ENCODE data around the gene JMJD6.

JMJD6 gene

DNA sequence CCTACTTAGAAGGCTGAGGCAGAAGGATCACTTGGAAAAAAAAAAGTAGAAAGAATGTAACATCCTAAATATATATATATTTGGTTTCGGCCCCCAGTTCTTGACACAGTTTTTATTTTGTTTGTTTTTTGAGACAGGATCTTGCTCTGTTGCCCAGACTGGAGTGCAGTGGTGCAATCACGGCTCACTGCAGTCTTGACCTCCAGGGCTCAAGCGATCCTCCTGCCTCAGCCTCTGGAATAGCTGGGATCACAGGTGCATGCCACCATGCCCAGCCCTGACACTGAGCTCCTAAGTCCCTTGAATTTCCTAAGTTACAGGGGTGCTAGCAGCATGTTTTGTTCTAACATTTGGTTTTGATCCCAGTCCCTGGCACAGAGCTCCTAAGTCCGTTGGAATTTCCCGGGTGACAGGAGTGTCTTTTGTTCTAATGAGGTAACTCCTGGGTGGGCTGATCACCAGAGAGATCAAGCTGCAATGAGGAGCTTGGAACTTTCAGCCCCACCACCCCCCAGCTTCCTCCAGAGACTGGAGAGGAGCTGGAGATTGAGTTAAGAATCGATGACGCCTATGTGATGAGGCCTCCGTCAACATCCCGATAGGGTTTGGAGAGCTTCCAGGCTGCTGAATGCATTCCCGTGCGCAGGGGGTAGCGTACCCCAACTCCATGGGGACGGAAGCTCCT lies 35.7 kb downstream of the JMJD6 start:
- TF ChIP-seq POLR2AphosphoS5 (IDR thresholded peaks at IDR 0.05; ENCODE audit: low read depth, low read length) (no peak), TAF1 (IDR thresholded peaks at IDR 0.05; ENCODE audit: borderline replicate concordance, low read depth, low read length) (no peak), POLR2A (IDR thresholded peaks at IDR 0.05; ENCODE audit: low read depth, low read length) (no peak)
- FAIRE-seq, result no peak
- no peak for DNase-seq (ENCODE audit: insufficient read length)

DNA sequence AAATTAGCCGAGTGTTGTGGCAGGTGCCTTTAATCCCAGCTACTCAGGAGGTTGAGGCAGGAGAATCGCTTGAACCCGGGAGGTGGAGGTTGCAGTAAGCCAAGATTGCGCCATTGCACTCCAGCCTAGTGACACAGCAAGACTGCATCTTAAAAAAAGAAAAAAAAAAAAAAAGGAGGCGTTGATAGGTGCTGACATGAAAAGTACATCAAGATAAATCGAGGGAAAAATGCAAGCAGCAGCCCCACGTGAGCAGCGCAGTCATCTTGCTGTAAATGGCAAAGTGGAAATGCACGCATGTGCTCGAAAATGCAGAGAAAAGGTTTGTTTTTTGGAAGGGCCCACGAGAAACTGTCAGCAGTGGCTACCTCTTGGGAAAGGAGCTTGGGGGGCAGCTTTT lies 36.5 kb downstream of the JMJD6 start:
- DNase-seq (ENCODE audit: insufficient read length) (no peak), FAIRE-seq (no peak)
- TF ChIP-seq POLR2AphosphoS5 (IDR thresholded peaks at IDR 0.05; ENCODE audit: low read depth, low read length), result no peak
- TF ChIP-seq POLR2A (IDR thresholded peaks at IDR 0.05; ENCODE audit: low read depth, low read length), result no peak
- TF ChIP-seq TAF1 (IDR thresholded peaks at IDR 0.05; ENCODE audit: borderline replicate concordance, low read depth, low read length), result no peak

DNA sequence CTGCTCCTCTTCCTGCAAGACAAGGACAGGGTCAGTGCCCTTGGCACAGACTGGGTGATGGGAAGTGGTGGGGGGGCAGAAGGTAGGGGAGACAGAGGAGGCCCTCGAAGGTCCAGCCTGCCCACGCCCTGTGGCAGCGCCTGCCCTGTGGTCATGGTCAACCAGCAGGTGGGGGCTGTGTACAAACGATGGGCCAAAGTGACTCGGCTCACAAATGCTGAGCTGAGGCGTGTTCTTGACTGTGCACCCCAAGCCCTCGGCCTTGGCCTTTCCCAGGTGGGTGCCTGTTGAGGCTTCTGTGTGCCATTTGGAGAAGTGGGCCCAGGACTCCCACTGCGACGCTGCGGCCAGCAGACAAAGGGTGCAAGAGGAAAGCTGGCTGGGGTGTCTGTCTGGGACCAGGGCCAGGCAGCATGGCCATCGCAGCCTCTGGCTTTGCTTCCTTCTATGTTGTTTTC lies 38.2 kb downstream of the JMJD6 start:
- TF ChIP-seq TAF1 (IDR thresholded peaks at IDR 0.05; ENCODE audit: borderline replicate concordance, low read depth, low read length) (no peak), POLR2A (IDR thresholded peaks at IDR 0.05; ENCODE audit: low read depth, low read length) (no peak), POLR2AphosphoS5 (IDR thresholded peaks at IDR 0.05; ENCODE audit: low read depth, low read length) (no peak)
- DNase-seq (ENCODE audit: insufficient read length) (no peak), FAIRE-seq (no peak)

DNA sequence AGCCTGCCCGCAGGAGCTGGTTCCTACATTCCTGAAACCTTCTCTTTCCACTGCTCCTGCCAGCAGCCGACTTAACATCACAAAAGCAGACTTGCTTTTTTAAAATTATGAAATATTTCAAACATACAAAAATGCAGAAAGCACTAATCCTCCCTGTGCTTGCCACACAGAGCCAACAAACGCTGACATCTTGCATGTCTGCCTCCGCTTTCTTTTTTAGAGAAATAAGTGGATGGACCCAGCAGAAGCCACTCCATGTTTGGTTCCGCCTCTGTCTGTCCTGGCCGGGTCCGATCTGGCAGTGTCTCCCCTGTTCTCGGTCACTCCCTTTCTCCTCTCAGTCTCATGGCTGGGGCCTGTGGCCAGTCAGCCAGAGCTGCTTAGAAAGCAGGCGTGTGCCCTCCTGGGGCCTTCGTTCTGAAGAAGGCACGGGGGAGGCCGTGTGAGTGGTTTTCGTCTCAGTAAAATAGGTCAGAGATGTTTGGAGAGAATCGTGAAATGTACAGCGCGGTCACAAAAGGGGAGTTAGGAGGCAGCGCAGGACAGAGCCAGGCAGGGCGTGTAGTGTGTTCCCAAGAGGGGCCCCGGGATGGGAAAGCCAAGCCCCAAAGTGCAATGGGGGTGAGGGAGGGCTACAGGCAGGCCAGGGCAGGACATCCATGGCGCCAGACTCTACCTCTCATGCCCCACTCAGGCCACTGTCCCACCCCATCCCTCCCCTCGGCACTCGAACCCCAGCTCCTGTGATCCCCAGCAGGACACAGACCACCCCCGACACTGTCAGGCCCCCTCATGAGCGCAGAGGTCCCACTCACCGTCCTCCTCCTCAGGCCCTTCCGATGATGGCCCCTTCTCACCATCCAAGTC lies 38.9 kb downstream of the JMJD6 start:
- DNase-seq (ENCODE audit: insufficient read length) (no peak), FAIRE-seq (no peak)
- TF ChIP-seq POLR2AphosphoS5 (IDR thresholded peaks at IDR 0.05; ENCODE audit: low read depth, low read length) (no peak), POLR2A (IDR thresholded peaks at IDR 0.05; ENCODE audit: low read depth, low read length) (no peak), TAF1 (IDR thresholded peaks at IDR 0.05; ENCODE audit: borderline replicate concordance, low read depth, low read length) (no peak)

DNA sequence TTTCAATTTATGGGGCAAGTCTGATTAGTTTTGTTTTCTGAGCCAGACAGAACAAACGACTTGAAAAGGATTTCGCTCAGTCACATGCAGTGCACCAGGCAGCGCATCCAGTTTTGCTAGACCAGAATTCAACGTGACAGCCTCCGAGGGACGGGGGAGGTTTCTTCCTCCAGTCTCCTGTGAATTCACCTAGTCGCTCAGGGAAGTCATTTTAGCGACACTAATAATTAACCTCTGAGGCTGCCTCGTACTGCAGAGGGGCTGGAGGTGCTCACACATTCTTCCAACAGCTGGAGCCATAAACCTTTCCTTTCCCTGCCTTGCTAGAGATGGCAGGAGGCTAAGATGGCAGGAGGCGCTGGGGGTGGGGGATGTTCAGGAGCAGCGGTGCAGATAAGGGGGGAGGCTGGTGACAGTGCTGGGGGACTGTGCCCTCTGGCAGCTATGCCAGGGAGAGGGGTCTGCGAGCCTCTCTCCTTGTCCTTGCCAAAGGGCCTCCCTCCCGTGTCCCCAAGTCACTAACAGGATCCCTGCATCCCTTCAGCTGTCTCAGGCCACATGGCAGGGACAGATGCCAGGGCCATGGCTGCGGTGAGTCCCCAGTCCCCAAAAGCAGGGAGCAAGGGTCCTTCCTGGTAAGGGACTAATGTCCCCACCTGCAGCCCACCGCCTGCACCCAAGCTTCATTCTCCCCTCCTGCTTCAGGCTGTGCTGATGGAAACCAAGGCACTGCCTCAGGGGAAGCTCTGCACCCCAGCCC lies 39.7 kb downstream of the JMJD6 start:
- no peak for DNase-seq (ENCODE audit: insufficient read length)
- TF ChIP-seq POLR2AphosphoS5 (IDR thresholded peaks at IDR 0.05; ENCODE audit: low read depth, low read length) (no peak), TAF1 (IDR thresholded peaks at IDR 0.05; ENCODE audit: borderline replicate concordance, low read depth, low read length) (no peak), POLR2A (IDR thresholded peaks at IDR 0.05; ENCODE audit: low read depth, low read length) (no peak)
- FAIRE-seq, result no peak

DNA sequence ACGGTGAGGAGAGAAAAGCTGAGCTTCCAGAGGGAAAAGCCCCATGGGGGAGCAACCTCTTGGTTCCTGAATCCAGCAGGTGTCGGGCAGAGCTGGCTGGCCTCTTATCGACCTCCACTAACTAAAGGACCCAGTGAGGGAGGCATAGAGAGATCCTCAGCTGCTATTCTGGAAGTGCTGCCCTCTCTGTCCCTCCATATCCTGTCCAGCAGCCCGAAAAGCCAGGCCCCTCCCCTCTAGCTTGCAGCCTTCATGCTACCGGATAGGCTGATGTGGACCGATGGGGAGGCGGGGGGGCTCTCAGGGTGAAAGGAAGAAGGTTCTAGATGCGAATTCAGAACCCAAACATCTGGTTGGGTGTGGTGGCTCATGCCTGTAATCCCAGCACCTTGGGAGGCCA lies 40.6 kb downstream of the JMJD6 start:
- no peak for FAIRE-seq
- no peak for DNase-seq (ENCODE audit: insufficient read length)
- no peak for TF ChIP-seq TAF1 (IDR thresholded peaks at IDR 0.05; ENCODE audit: borderline replicate concordance, low read depth, low read length)
- no peak for TF ChIP-seq POLR2AphosphoS5 (IDR thresholded peaks at IDR 0.05; ENCODE audit: low read depth, low read length)
- no peak for TF ChIP-seq POLR2A (IDR thresholded peaks at IDR 0.05; ENCODE audit: low read depth, low read length)

DNA sequence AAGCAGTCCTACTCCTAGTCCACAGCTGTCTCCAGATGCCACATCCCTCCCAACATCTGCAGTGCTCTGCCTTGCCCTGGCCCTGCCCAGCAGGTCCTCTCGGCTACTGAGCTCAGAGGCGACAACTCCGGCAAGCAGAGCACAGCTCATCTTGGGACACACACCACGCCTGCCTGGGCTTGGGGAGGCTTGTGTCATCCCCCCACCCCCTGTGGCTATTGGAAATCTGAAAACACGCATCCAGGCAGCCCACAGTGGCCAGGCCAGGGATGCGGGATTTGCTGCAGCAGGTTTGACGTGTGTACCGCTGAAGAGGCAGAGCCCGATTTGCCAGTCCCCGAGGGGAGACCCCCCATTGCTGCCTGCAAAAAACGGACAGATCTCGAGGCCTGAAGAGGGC lies 41.0 kb downstream of the JMJD6 start:
- FAIRE-seq, result no peak
- TF ChIP-seq POLR2AphosphoS5 (IDR thresholded peaks at IDR 0.05; ENCODE audit: low read depth, low read length), result no peak
- TF ChIP-seq POLR2A (IDR thresholded peaks at IDR 0.05; ENCODE audit: low read depth, low read length), result no peak
- TF ChIP-seq TAF1 (IDR thresholded peaks at IDR 0.05; ENCODE audit: borderline replicate concordance, low read depth, low read length), result no peak
- no peak for DNase-seq (ENCODE audit: insufficient read length)

DNA sequence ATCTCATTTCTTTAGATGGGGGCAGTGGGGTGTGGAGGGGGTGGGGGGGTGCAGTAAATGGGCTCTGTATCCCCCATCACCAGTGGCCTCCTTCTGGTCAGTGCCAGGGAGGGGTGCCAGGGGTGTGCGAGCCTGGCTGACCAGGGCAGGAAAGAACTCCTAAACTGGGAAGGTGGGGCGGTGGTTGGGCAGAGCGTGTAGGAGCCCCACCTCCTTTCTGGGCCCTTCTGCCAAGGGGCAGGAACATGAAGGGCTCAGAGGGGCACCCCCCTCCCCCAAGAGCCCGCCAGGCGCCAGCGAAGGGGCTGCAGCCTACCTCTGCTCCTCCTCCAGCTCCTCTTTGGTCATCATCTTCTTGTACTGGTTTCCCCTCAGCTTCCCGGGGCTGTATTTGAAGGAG lies 41.6 kb downstream of the JMJD6 start:
- no peak for FAIRE-seq
- TF ChIP-seq TAF1 (IDR thresholded peaks at IDR 0.05; ENCODE audit: borderline replicate concordance, low read depth, low read length), result no peak
- TF ChIP-seq POLR2A (IDR thresholded peaks at IDR 0.05; ENCODE audit: low read depth, low read length), result no peak
- TF ChIP-seq POLR2AphosphoS5 (IDR thresholded peaks at IDR 0.05; ENCODE audit: low read depth, low read length), result no peak
- DNase-seq (ENCODE audit: insufficient read length), result no peak

DNA sequence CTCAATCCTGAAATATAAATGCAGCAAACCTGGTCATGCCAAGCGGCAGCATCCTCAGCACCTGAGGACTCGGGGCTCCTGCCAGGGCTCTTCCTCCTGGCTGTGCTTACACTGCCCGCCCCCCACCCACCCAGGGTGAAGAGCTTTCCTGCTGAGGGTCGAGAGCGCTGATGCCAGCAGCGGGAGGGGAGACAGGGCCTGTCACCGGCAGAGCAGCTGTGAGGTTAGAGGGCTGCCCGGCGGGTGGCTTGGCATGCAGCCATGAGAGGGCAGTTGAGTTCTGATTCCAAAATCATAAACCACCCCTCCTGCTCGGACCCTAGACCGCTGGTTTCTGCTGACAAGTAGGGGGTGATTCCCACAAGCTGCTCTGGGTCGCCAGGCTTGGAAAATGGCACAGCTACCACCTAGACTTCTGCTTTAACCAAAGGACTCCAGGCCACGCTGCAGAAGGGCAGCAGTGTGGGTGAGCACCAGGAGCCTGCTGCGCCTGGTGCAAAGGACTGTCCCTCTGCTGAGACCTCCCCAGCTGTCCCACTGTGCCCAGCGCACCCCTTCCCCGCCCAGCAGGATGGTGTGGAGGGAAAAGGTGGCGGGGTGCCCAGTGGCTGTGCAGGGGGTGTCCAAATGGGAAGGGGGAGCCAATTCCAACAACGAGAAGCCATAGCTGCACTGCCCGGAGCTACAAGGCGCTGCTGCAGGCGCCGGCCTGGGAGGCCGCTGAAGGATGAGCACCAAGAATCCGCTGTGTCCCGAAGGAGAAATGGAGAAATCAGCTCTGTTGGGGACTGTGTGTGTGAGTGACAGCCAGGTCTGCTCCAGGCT lies 42.3 kb downstream of the JMJD6 start:
- FAIRE-seq (no peak), DNase-seq (ENCODE audit: insufficient read length) (no peak)
- TF ChIP-seq POLR2AphosphoS5 (IDR thresholded peaks at IDR 0.05; ENCODE audit: low read depth, low read length) (no peak), POLR2A (IDR thresholded peaks at IDR 0.05; ENCODE audit: low read depth, low read length) (no peak), TAF1 (IDR thresholded peaks at IDR 0.05; ENCODE audit: borderline replicate concordance, low read depth, low read length) (no peak)

DNA sequence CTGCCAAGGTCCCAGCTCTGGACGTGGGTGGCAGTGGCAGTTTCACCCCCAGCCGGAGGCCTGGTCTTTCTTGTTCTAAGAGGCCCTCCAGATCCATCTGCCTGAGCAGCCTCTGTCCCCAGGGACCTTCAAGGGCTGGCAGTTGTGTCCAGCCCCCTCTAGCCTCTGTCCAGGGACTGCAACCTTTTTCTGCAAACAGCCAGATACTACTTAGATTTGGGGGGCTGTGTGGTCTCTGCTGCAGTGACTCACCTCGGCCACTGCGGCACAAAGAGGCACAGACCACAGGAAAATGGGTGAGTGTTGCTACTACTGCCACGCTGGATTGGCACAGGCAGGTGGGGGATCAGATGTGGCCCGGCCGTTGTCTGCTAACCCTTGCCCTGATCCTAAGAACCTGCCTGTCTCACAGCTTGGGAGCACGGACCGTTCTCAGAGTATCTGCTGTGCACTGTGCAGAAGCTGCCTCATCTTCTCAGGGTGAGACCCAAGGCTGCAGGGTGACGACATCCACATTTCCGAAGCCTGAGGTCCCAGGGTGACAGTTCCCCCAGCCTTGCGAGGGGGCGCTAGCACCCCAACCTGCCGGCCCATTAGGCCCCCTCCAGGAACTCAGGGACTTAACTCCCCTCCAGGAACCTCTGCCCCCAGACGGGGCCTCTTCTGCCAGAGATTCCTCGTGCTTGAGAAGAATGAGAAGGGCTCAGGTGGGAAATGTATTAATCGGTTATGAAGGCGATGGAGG lies 43.2 kb downstream of the JMJD6 start:
- TF ChIP-seq POLR2A (IDR thresholded peaks at IDR 0.05; ENCODE audit: low read depth, low read length) (no peak), POLR2AphosphoS5 (IDR thresholded peaks at IDR 0.05; ENCODE audit: low read depth, low read length) (no peak), TAF1 (IDR thresholded peaks at IDR 0.05; ENCODE audit: borderline replicate concordance, low read depth, low read length) (no peak)
- DNase-seq (ENCODE audit: insufficient read length) (no peak), FAIRE-seq (no peak)
